Motor neuron (in vitro differentiated cells): ENCODE data around the gene LSS. TPM values are rescaled to one million over a fixed set of nuclear protein-coding genes. Genes with fewer than 3 reads are reported as not detected.
A peak's percentile ranks its signal among the peaks of the same experiment; 100 is the strongest.
"Not testable (repeated sequence)": the region's sequence is repeated elsewhere in the genome, so short reads cannot be mapped to it uniquely, and the experiment has no call there.

Experiments
- ATAC-seq, 8 experiments: fragments of 200-7000 bp; cut with Tn5 transposase; replicated peaks in 6 of 8; 2 replicates each; pipeline ENCODE4 v1.8.0; 2021; ENCODE audit warnings: mild to moderate bottlenecking in 8 of 8, moderate library complexity in 8 of 8
- H3K27ac ChIP-seq, 2 donors: fragments of 250-450 bp; sonication (Bioruptor Pico); 2 replicates each; pipeline ENCODE4 v1.9.0; 2021; ENCODE audit warnings: antibody characterized with exemption in 2 of 2, mild to moderate bottlenecking in 2 of 2, moderate library complexity in 1 of 2
- H3K4me1 ChIP-seq, 2 donors: fragments of 250-450 bp; sonication (Bioruptor Pico); replicated peaks in 1 of 2; 2 replicates each; pipeline ENCODE4 v1.6.1; 2021; ENCODE audit warnings: antibody characterized with exemption in 2 of 2, mild to moderate bottlenecking in 2 of 2, moderate library complexity in 1 of 2
- H3K4me3 ChIP-seq, 5 donors: fragments of 250-450 bp; sonication (Bioruptor Pico); 2 replicates each; pipeline ENCODE4 v1.9.0; 2021; ENCODE audit warnings: antibody characterized with exemption in 5 of 5, mild to moderate bottlenecking in 5 of 5, moderate library complexity in 4 of 5
- WGBS, 10 experiments: fragments of 450-650 bp; shearing (Covaris generic); methylation state at CpG; one replicate each; pipeline ENCODE4 v1.0.0; 2022; 5-methylcytosine and 5-hydroxymethylcytosine counted together
- in situ Hi-C, 9 experiments: fragments of 400-800 bp; cut with MboI; loops; one replicate each; pipeline ENCODE4 v1.15.0; 2021; ENCODE audit warnings: low sequenced_read_pairs in 9 of 9, low pct_unique_long_range_greater_than_20kb in 2 of 9; ENCODE audit not compliant: unreplicated experiment in 9 of 9
- total RNA-seq, 8 experiments: library from RNA; unstranded; fragments of 300-600 nt; gene quantifications; 2 replicates each; pipeline versions ENCODE4 v1.2.3 to v1.2.4, GENCODE V29; 2022

LSS gene
- total RNA-seq, 8 experiments from 2014 or later: 24.5 to 177 (median 51.8) TPM

DNA sequence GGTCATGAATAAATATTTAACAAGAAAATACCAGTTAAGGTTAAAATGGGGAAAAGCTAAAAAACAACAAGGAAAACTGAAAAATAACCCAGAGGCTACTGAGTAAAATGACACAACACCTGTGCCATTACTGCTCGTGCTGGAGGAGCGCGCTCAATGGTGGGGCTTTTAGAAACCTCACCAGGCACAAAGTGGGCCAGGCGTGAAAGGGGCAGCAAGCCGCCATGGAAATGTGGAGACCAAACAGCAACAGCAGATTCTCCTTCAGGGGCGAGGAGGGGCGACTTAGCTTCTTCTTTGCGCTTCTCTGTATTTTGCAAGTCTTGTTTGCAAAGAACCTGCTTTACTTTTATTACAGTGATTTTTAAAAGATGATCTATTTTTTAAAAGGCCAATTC is 25.4 kb downstream of the LSS start:
- no peak for ATAC-seq
- H3K4me1 ChIP-seq: no peaks in the 10 kb centered on the region
- in situ Hi-C loops: no loop called here
- WGBS, 10 experiments: 80 to 100% (median 92%) methylated on average over 1 to 8 of the region's 8 CpGs; no CpG with 5 or more reads in 2 of the 10 experiments
- no peak overlapping the region for H3K27ac ChIP-seq
- no peak overlapping the region for H3K4me3 ChIP-seq

DNA sequence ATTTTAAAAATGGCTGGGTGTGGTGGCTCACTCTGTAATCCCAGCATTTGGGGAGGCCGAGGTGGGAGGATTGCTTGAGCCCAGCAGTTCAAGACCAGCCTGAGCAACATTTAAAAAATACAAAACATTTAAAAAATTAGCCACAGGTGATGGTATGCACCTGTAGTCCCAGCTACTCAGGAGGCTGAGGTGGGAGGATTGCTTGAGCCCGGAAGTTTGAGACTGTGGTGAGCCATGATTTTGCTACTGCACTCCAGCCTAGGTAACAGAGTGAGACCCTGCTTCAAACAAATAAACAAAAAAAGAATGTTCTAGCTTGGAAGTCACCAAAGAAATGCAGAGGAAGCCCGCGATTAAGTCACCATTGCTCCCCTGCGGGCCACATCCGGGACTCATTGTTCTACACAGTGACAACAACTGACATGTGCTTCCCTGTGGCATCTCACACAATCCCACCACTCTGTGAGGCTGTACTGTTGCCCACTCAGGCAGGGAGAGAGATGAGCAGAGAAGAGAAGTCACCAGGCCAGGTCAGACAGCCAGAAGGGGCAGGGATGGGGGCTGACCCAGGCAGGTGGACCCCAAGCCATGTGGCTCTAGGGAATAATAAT is 25.9 kb downstream of the LSS start:
- WGBS, 10 experiments: 60 to 100% (median 87%) methylated on average over 1 to 6 of the region's 6 CpGs
- H3K4me3 ChIP-seq: no peak overlapping the region
- in situ Hi-C loops: no loop called here
- ATAC-seq: peak in 2 of 8 experiments; percentile 47 to 55
- H3K4me1 ChIP-seq: no peaks in the 10 kb centered on the region
- H3K27ac ChIP-seq: no peak overlapping the region

DNA sequence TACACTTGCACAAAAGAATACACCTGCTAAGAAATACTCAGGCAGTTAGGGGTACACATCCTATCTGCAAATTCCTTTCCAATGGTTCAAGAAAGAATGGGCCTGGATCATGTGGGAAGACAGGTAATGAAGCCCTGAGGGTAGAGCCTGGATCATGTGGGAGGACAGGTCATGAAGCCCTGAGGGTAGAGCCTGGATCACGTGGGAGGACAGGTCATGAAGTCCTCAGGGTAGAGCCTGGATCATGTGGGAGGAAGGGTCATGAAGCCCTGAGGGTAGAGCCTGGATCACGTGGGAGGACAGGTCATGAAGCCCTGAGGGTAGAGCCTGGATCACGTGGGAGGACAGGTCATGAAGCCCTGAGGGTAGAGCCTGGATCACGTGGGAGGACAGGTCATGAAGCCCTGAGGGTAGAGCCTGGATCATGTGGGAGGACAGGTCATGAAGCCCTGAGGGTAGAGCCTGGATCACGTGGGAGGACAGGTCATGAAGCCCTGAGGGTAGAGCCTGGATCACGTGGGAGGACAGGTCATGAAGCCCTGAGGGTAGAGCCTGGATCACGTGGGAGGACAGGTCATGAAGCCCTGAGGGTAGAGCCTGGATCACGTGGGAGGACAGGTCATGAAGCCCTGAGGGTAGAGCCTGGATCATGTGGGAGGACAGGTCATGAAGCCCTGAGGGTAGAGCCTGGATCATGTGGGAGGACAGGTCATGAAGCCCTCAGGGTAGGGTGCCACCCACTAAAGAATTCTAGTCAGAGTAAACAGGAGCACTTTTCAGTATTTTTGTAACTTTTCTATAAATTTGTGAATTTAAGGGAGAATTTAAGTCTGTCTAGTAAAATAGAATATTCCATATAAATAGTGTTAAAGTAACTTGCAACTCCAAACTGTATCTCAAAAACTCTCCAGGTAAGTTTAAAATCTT is 27.4 kb downstream of the LSS start:
- ATAC-seq, in situ Hi-C loops: not testable (repeated sequence)
- WGBS, 10 experiments: 100% methylated on average over 1 of the region's 8 CpGs; no CpG with 5 or more reads in 8 of the 10 experiments

GRCh38 chr21:46199436-46200373 is 28.9 kb downstream of the LSS start:
- in situ Hi-C loops: loop anchor here in 1 of 9 experiments (25.0 kb wide), 1 partner anchor 212 kb away; the partner anchor contains the start of gene COL6A1
- no peak for ATAC-seq
- WGBS, 10 experiments: 60 to 96% (median 76%) methylated on average over 4 to 12 of the region's 13 CpGs

More for the DNA sequence above, 27.4 kb downstream of the LSS start:
- H3K4me3 ChIP-seq, H3K27ac ChIP-seq, H3K4me1 ChIP-seq: not testable (repeated sequence)

DNA sequence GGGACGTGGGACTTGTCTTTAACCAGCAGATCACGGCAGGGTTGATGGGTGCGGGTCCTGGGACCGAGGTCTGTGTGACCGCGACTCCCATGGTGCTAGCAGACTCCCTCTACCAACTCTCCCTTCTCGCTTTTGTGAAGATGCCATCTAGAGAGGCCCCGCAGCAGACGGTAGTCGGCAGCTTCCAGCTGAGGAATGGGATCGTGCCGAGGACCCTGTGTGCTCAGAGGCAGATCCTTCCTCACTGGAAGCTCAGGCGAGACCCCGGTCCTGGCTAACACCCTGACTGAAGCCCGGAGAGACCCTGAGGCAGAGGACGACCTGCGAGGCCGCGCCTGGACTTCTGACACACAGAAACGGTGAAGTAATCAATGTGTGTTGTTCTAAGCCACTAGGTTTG is 31.8 kb downstream of the LSS start:
- WGBS, 10 experiments: 80 to 100% (median 91%) methylated on average over 1 to 15 of the region's 20 CpGs; no CpG with 5 or more reads in 3 of the 10 experiments
- in situ Hi-C loops: loop anchor here in 1 of 9 experiments (25.0 kb wide), 1 partner anchor 209 kb away; the partner anchor contains the start of gene COL6A1
- Histone ChIP-seq H3K27ac (no peak overlapping the region), H3K4me3 (no peak overlapping the region), H3K4me1 (no peaks in the 10 kb centered on the region)
- ATAC-seq: no peak

More at GRCh38 chr21:46199436-46200373, 28.9 kb downstream of the LSS start:
- Histone ChIP-seq H3K27ac (no peak overlapping the region), H3K4me1 (no peaks in the 10 kb centered on the region), H3K4me3 (no peak overlapping the region)

DNA sequence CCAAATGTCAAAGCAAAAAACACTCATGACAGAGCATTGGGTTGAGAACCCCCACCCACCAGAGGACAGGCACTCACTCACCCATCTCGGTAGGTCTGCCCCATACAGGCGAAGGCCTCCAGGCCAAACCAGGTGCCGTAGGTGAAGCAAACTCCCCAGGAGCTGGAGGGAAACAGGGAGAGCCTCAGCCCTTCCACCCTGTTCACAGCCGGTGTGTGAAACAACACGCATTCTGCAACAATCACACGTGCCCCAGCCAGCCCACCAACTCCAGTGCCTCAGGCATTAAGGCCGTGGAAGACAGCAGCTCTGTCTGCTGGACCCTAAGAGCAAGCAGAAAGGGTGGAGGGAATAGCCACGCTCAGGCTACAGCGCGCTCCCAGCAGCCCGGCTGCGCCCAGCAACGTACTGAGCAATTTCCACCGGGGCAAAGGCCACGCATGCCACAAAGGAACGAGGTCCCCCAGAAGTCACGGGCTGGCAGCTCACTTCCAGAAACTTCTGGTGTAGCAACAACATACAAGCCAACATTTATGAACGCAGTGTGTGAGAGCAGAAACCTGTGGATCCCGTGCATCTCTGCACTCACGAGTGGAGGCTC is 32.9 kb downstream of the LSS start:
- H3K4me3 ChIP-seq: no peak overlapping the region
- H3K27ac ChIP-seq: no peak overlapping the region
- WGBS, 10 experiments: 63 to 96% (median 92%) methylated on average over 1 to 17 of the region's 20 CpGs; no CpG with 5 or more reads in 3 of the 10 experiments
- peaks cover 6% of the 10 kb centered on the region in 2 donors for H3K4me1 ChIP-seq
- no peak for ATAC-seq
- in situ Hi-C loops: loop anchor here in 1 of 9 experiments (25.0 kb wide), 1 partner anchor 208 kb away; the partner anchor contains the start of gene COL6A1

- H3K27ac ChIP-seq: no peak overlapping the region
- 80 to 100% (median 93%) methylated on average over 1 to 8 of the region's 34 CpGs; no CpG with 5 or more reads in 4 of the 10 experiments for WGBS, 10 experiments
- in situ Hi-C loops: loop anchor here in 1 of 9 experiments (25.0 kb wide), 1 partner anchor 207 kb away; the partner anchor contains the start of gene COL6A1
Measured at GRCh38 chr21:46194374-46195334, 33.9 kb downstream of the LSS start.

DNA sequence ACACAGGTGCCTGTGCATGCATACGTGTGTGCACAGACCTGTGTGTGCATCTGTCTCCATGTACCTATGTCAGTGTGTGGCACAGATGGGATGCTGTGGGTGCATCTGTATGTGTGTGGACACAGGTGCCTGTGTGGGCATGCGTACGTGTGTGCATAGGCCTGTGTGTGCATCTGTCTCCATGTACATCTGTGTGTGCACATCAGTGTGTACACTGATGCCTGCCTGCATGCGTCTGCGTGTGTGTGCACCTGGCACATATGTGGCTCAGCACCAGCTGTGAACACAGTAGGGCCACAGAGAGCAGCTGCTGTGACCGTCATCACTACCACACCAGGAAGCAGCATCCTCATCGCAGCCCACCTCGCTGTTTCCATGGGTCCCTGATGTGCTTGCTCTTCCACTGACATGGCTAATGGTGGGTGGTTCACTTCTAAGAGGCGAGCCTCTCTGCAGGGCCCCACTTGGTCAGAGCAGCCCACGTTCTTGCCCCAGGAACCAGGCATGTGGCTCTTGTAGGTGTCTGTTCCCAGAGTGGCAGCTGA is 34.7 kb downstream of the LSS start:
- H3K4me3 ChIP-seq: no peak overlapping the region
- peaks cover 22 to 23% of the 10 kb centered on the region in 2 donors for H3K4me1 ChIP-seq
- no peak overlapping the region for H3K27ac ChIP-seq
- 95 to 100% (median 100%) methylated on average over 1 to 4 of the region's 10 CpGs; no CpG with 5 or more reads in 7 of the 10 experiments for WGBS, 10 experiments
- ATAC-seq: peak in 3 of 8 experiments; percentile 8 to 28 (median 21)
- in situ Hi-C loops: loop anchor here in 1 of 9 experiments (25.0 kb wide), 1 partner anchor 207 kb away; the partner anchor contains the start of gene COL6A1

More at GRCh38 chr21:46194374-46195334, 33.9 kb downstream of the LSS start:
- peak in 2 of 8 experiments; percentile 16 to 19 for ATAC-seq
- no peak overlapping the region for H3K4me3 ChIP-seq
- H3K4me1 ChIP-seq: peaks cover 15% of the 10 kb centered on the region in 2 donors

DNA sequence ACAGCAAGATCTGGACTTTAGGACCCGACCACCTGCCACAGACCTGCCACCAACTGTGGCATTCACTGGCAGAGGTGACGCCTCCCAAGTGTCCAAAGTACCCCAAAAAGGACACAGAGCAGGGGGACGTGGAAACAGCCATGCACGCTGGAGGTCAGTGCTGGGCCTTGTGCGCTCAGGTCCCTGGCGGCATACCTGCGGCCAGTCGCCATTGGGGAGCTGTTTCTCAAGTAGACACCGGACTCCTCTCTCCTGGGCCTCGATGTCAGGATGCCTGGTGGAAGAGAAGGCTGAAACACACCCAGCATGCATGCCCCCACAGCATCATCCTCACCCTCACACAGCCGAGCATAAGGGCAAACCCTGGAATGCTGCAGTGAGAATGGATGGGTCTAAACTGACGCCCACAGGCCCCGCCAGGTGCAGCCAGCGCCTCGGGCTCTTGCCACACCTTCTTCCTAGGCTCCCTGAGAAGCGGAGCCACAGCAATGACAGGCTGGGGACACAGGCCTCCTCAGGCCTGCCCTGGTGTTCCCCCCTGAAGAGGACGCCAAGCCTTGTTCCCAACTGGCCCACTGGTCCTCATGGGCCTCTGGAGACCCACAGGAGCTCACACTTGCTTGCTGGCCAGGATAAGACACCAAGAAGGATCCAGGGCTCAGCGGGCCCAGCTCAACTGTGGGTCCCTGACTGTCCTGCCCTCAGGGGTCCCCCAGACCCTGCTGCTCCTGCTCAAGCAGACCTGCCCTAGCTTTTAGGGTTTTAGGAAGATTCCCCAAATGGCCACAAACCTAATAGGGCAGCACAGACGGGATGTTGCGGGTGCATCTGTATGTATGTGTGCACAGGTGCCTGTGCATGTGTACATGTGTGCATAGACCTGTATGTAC is 36.6 kb downstream of the LSS start:
- Histone ChIP-seq H3K27ac (no peak overlapping the region), H3K4me1 (peaks cover 40% of the 10 kb centered on the region in 2 donors), H3K4me3 (no peak overlapping the region)
- in situ Hi-C loops: loop anchor here in 1 of 9 experiments (25.0 kb wide), 1 partner anchor 205 kb away; the partner anchor contains the start of gene COL6A1
- ATAC-seq: no peak
- WGBS, 10 experiments: 90 to 100% (median 98%) methylated on average over 1 to 9 of the region's 20 CpGs; no CpG with 5 or more reads in 6 of the 10 experiments

DNA sequence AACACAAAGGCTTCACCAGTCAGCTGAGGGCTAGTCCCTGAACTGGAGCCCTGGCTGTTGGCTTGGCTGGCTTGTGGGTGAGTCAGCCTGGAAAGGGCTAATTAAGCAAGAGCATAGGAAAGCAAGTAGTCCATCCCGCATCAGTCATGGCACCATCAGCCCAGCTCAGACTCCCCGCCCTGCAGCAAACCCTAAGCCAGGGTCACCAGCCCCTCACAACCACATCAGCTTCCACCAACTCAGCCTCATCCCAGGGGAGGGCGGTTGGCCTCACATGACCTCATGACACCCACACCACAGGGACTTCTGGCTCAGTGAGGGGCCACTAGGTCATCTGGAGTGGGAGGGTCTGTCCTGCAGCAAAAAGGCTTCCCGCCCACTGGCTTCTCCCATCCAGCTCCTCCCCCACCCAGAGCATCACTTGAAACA is 37.3 kb downstream of the LSS start:
- Histone ChIP-seq H3K27ac (peak overlapping the region in 1 of 2 donors; percentile 34), H3K4me1 (peaks cover 40 to 42% of the 10 kb centered on the region in 2 donors), H3K4me3 (no peak overlapping the region)
- WGBS, 10 experiments: 80% methylated on average over 3 of the region's 4 CpGs; no CpG with 5 or more reads in 9 of the 10 experiments
- peak in 4 of 8 experiments; percentile 15 to 85 (median 55) for ATAC-seq
- in situ Hi-C loops: loop anchor here in 1 of 9 experiments (25.0 kb wide), 1 partner anchor 204 kb away; the partner anchor contains the start of gene COL6A1
